H9 (cell line): ENCODE measurements around the gene S100P. TPM values are rescaled to one million over a fixed set of nuclear protein-coding genes. Genes with fewer than 3 reads are reported as not detected.
A peak's percentile ranks its signal among the peaks of the same experiment; 100 is the strongest.

Experiments used
- DNase-seq: peaks from one replicate; pipeline ENCODE4 v3.0.0-alpha.2; 2017
- H2AFZ ChIP-seq: one replicate; pipeline ENCODE4 v1.6.1; 2013; ENCODE audit warnings: mild to moderate bottlenecking, low read length, control low read depth, moderate library complexity
- H2AK5ac ChIP-seq: 2 replicates; pipeline ENCODE4 v1.6.1; 2013; ENCODE audit warnings: low read length, control low read depth, mixed read lengths; ENCODE audit not compliant: insufficient read length
- H2BK120ac ChIP-seq: one replicate; pipeline ENCODE4 v1.6.1; 2013; ENCODE audit warnings: low read depth, mild to moderate bottlenecking, low read length, control low read depth, inconsistent platforms; ENCODE audit not compliant: poor library complexity, severe bottlenecking
- H2BK12ac ChIP-seq: 2 replicates; pipeline ENCODE4 v1.6.1; 2013; ENCODE audit warnings: low read length, control low read depth, mixed read lengths, low read depth; ENCODE audit not compliant: insufficient read length
- H2BK15ac ChIP-seq: 2 replicates; pipeline ENCODE4 v1.6.1; 2013; ENCODE audit warnings: low read depth, low read length, control low read depth
- H2BK20ac ChIP-seq: one replicate; pipeline ENCODE4 v1.6.1; 2013; ENCODE audit warnings: low read depth, mild to moderate bottlenecking, low read length, control low read depth, inconsistent platforms; ENCODE audit not compliant: poor library complexity, severe bottlenecking
- H2BK5ac ChIP-seq: 2 replicates; pipeline ENCODE4 v1.6.1; 2013; ENCODE audit warnings: low read length, control low read depth, mixed read lengths; ENCODE audit not compliant: insufficient read length
- H3K14ac ChIP-seq: 2 replicates; pipeline ENCODE4 v1.6.1; 2013; ENCODE audit warnings: low read length, control low read depth; ENCODE audit not compliant: insufficient read depth
- H3K18ac ChIP-seq: 2 replicates; pipeline ENCODE4 v1.6.1; 2013; ENCODE audit warnings: low read depth, mild to moderate bottlenecking, mixed read lengths, low read length, control low read depth; ENCODE audit not compliant: insufficient read length
- H3K23ac ChIP-seq: 2 replicates; pipeline ENCODE4 v1.6.1; 2013; ENCODE audit warnings: low read length, control low read depth, mixed read lengths, low read depth; ENCODE audit not compliant: insufficient read length
- H3K23me2 ChIP-seq: 2 replicates; pipeline ENCODE4 v1.6.1; 2013; ENCODE audit warnings: low read depth, mild to moderate bottlenecking, mixed read lengths, low read length, control low read depth; ENCODE audit not compliant: insufficient read length, poor library complexity, severe bottlenecking
- H3K27ac ChIP-seq: 2 replicates; pipeline ENCODE4 v1.5.1; 2013; ENCODE audit warnings: low read length, control low read depth, mixed read lengths, low read depth; ENCODE audit not compliant: insufficient read length
- H3K27me3 ChIP-seq: 2 replicates; pipeline ENCODE4 v1.6.1; 2013; ENCODE audit warnings: low read length, control low read depth, inconsistent platforms; ENCODE audit not compliant: insufficient read depth
- H3K4ac ChIP-seq: 2 replicates; pipeline ENCODE4 v1.6.1; 2013; ENCODE audit warnings: low read depth, mild to moderate bottlenecking, control low read depth, inconsistent platforms, low read length, moderate library complexity
- H3K4me1 ChIP-seq: 2 replicates; pipeline ENCODE4 v1.6.1; 2013; ENCODE audit warnings: low read length, control low read depth, inconsistent platforms; ENCODE audit not compliant: insufficient read depth
- H3K4me2 ChIP-seq: 2 replicates; pipeline ENCODE4 v1.6.1; 2013; ENCODE audit warnings: low read length, control low read depth, mixed read lengths; ENCODE audit not compliant: insufficient read length, insufficient read depth
- H3K56ac ChIP-seq: 2 replicates; pipeline ENCODE4 v1.6.1; 2013; ENCODE audit warnings: low read depth, mild to moderate bottlenecking, mixed read lengths, low read length, control low read depth; ENCODE audit not compliant: insufficient read length
- H3K79me1 ChIP-seq: 2 replicates; pipeline ENCODE4 v1.6.1; 2013; ENCODE audit warnings: low read depth, mild to moderate bottlenecking, moderate library complexity, low read length, control low read depth, inconsistent platforms; ENCODE audit not compliant: insufficient read depth, poor library complexity, severe bottlenecking
- H3K79me2 ChIP-seq: 2 replicates; pipeline ENCODE4 v1.6.1; 2013; ENCODE audit warnings: low read length, control low read depth, inconsistent platforms; ENCODE audit not compliant: insufficient read depth
- H3K9ac ChIP-seq: 2 replicates; pipeline ENCODE4 v1.6.1; 2013; ENCODE audit warnings: low read length, control low read depth, mixed read lengths; ENCODE audit not compliant: insufficient read length; ENCODE audit errors: extremely low read depth
- H3K9me3 ChIP-seq: one replicate; pipeline ENCODE4 v1.6.1; 2013; ENCODE audit warnings: low read depth, low read length, inconsistent platforms; ENCODE audit not compliant: control insufficient read depth
- H3T11ph ChIP-seq: one replicate; pipeline ENCODE4 v1.6.1; 2013; ENCODE audit warnings: mild to moderate bottlenecking, low read length, control low read depth, inconsistent platforms
- H4K20me1 ChIP-seq: one replicate; pipeline ENCODE4 v1.6.1; 2013; ENCODE audit not compliant: control insufficient read depth, insufficient read length, insufficient read depth
- H4K5ac ChIP-seq: 2 replicates; pipeline ENCODE4 v1.6.1; 2013; ENCODE audit warnings: low read depth, mild to moderate bottlenecking, mixed read lengths, low read length, control low read depth; ENCODE audit not compliant: insufficient read length
- H4K8ac ChIP-seq: replicated peaks from 2 replicates; pipeline ENCODE4 v1.6.1; 2013; ENCODE audit warnings: low read length, control low read depth, mixed read lengths, low read depth; ENCODE audit not compliant: insufficient read length
- H4K91ac ChIP-seq: 2 replicates; pipeline ENCODE4 v1.6.1; 2013; ENCODE audit warnings: low read depth, mild to moderate bottlenecking, moderate library complexity, mixed read lengths, low read length, control low read depth; ENCODE audit not compliant: insufficient read length
- H3K27ac Mint-ChIP-seq, 3 experiments: 2 replicates in 2 of 3; 3 replicates in 1 of 3; pipeline ENCODE4 v1.8.0; 2020 to 2021; ENCODE audit warnings: mixed read lengths in 3 of 3, mild to moderate bottlenecking in 1 of 3, moderate library complexity in 1 of 3
- H3K27me3 Mint-ChIP-seq: 2 replicates; pipeline ENCODE4 v1.8.0; 2021; ENCODE audit warnings: low read depth, mild to moderate bottlenecking, moderate library complexity, mixed read lengths
- H3K36me3 Mint-ChIP-seq, 3 experiments: 2 replicates in 2 of 3; 3 replicates in 1 of 3; pipeline ENCODE4 v1.8.0; 2020 to 2021; ENCODE audit warnings: low read depth in 3 of 3, mixed read lengths in 3 of 3; ENCODE audit not compliant: insufficient read depth in 1 of 3
- H3K4me1 Mint-ChIP-seq, 2 experiments: 2 replicates each; pipeline ENCODE4 v1.8.0; 2020; ENCODE audit warnings: mixed read lengths in 2 of 2
- H3K4me3 Mint-ChIP-seq, 2 experiments: 2 replicates in 1 of 2; 3 replicates in 1 of 2; pipeline ENCODE4 v1.8.0; 2020 to 2021; ENCODE audit warnings: mild to moderate bottlenecking in 2 of 2, mixed read lengths in 2 of 2, moderate library complexity in 1 of 2
- H3K9me3 Mint-ChIP-seq, 2 experiments: 2 replicates in 1 of 2; 3 replicates in 1 of 2; pipeline ENCODE4 v1.8.0; 2020; ENCODE audit warnings: mild to moderate bottlenecking in 2 of 2, mixed read lengths in 2 of 2, moderate library complexity in 1 of 2
- WGBS: extraction: QIAGEN DNeasy Blood & Tissue Kit; methylation state at CpG from one replicate; pipeline ENCODE4 v1.1.7; 2013; ENCODE audit warnings: missing lambda C conversion rate, low lambda C conversion rate, mixed read lengths; ENCODE audit not compliant: insufficient read length; ENCODE audit errors: extremely low coverage; 5-methylcytosine and 5-hydroxymethylcytosine counted together
- total RNA-seq: library from RNA; stranded (reverse); gene quantifications from 2 replicates; pipeline ENCODE4 v1.2.1, GENCODE V29; 2021
- TF ChIP-seq, protein P1 (sequence below): fragments of 200-600 bp; sonication (generic); conservative IDR thresholded peaks from 3 replicates; pipeline ENCODE4 v1.8.0; 2021; ENCODE audit warnings: antibody characterized with exemption, mild to moderate bottlenecking

The S100P gene
- total RNA-seq, 1 experiment from 2014 or later = not detected

- Histone ChIP-seq H3K56ac (no peak overlapping the region), H4K20me1 (no peaks in the 10 kb centered on the region), H2BK15ac (no peak overlapping the region), H2BK12ac (no peak overlapping the region), H3K79me1 (no peaks in the 10 kb centered on the region), H3K9me3 (no peaks in the 10 kb centered on the region), H3K4me2 (no peak overlapping the region), H2BK120ac (no peak overlapping the region), H3K27ac (no peak overlapping the region), H4K5ac (no peak overlapping the region), H3K14ac (no peak overlapping the region), H3K4ac (no peak overlapping the region), H3K18ac (no peak overlapping the region), H3T11ph (no peak overlapping the region), H2BK20ac (no peak overlapping the region), H3K23me2 (no peaks in the 10 kb centered on the region), H4K91ac (no peak overlapping the region), H2AK5ac (no peak overlapping the region), H2BK5ac (no peak overlapping the region), H3K9ac (no peak overlapping the region), H4K8ac (no peak overlapping the region), H3K4me1 (no peaks in the 10 kb centered on the region; the same call in 1 of the 2 replicates), H3K27me3 (no peaks in the 10 kb centered on the region), H3K79me2 (no peaks in the 10 kb centered on the region), H3K23ac (no peak overlapping the region), H2AFZ (no peak overlapping the region)
- H3K27ac Mint-ChIP-seq = peak overlapping the region in 1 of 3 experiments; percentile 48; a peak in 1 of 7 replicates
- WGBS = no CpG with 5 or more reads among the region's 8 CpGs
- TF ChIP-seq, protein P1, sequence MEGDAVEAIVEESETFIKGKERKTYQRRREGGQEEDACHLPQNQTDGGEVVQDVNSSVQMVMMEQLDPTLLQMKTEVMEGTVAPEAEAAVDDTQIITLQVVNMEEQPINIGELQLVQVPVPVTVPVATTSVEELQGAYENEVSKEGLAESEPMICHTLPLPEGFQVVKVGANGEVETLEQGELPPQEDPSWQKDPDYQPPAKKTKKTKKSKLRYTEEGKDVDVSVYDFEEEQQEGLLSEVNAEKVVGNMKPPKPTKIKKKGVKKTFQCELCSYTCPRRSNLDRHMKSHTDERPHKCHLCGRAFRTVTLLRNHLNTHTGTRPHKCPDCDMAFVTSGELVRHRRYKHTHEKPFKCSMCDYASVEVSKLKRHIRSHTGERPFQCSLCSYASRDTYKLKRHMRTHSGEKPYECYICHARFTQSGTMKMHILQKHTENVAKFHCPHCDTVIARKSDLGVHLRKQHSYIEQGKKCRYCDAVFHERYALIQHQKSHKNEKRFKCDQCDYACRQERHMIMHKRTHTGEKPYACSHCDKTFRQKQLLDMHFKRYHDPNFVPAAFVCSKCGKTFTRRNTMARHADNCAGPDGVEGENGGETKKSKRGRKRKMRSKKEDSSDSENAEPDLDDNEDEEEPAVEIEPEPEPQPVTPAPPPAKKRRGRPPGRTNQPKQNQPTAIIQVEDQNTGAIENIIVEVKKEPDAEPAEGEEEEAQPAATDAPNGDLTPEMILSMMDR = no peak
- peaks cover 0 to 11% (median 3%) of the 10 kb centered on the region in 3 experiments; a peak in 4 of 7 replicates for H3K36me3 Mint-ChIP-seq
- DNase-seq = no peak
- H3K4me1 Mint-ChIP-seq = peaks cover 14 to 32% of the 10 kb centered on the region in 2 experiments
- peaks cover 9 to 10% of the 10 kb centered on the region in 2 experiments for H3K9me3 Mint-ChIP-seq
- no peak overlapping the region for H3K4me3 Mint-ChIP-seq
- peaks cover 10% of the 10 kb centered on the region for H3K27me3 Mint-ChIP-seq
Observed at GRCh38 chr4:6692379-6692778, 1.3 kb upstream of the S100P start.
